Right atrium auricular region (tissue), 2 donors: ENCODE data around the gene DAGLA. TPM values are rescaled to one million over a fixed set of nuclear protein-coding genes. Genes with fewer than 3 reads are reported as not detected.

Experiments used
- DNase-seq: peaks from one replicate; pipeline ENCODE4 v3.0.0-alpha.2; 2019; ENCODE audit warnings: low spot score
- H3K27ac ChIP-seq, 2 donors: fragments of 200-600 bp; sonication (generic); 1 replicate in 1 of 2; 2 replicates in 1 of 2; pipeline ENCODE4 v1.5.1; 2016 to 2019
- H3K27me3 ChIP-seq, 2 donors: fragments of 200-600 bp; sonication (generic); one replicate each; pipeline versions ENCODE4 v1.5.1 to v1.6.0; 2017 to 2019
- H3K36me3 ChIP-seq: fragments of 200-600 bp; sonication (generic); one replicate; pipeline ENCODE4 v1.5.1; 2016
- H3K4me1 ChIP-seq, 2 donors: fragments of 200-600 bp; sonication (generic); one replicate each; pipeline versions ENCODE4 v1.5.1 to v1.6.0; 2017 to 2019
- H3K4me3 ChIP-seq, 2 donors: fragments of 200-600 bp; sonication (generic); 1 replicate in 1 of 2; 2 replicates in 1 of 2; pipeline ENCODE4 v1.5.1; 2017 to 2019; ENCODE audit warnings: mild to moderate bottlenecking in 1 of 2, moderate library complexity in 1 of 2
- H3K9me3 ChIP-seq, 2 donors: fragments of 200-600 bp; sonication (generic); one replicate each; pipeline ENCODE4 v1.5.1; 2019
- total RNA-seq, 2 donors: library from RNA; depleted of rRNA; stranded (reverse); fragments of >200 nt; gene quantifications; one replicate each; pipeline ENCODE4 v1.1.0, GENCODE V29; 2016
- TF ChIP-seq, protein P1 (sequence below), 2 donors: fragments of 200-600 bp; sonication (generic); IDR thresholded peaks; one replicate each; pipeline ENCODE4 v1.5.1; 2019; ENCODE audit warnings: antibody characterized with exemption in 2 of 2

Gene DAGLA
- total RNA-seq, 2 donors from 2014 or later: 3.9 to 5.7 TPM

DNA sequence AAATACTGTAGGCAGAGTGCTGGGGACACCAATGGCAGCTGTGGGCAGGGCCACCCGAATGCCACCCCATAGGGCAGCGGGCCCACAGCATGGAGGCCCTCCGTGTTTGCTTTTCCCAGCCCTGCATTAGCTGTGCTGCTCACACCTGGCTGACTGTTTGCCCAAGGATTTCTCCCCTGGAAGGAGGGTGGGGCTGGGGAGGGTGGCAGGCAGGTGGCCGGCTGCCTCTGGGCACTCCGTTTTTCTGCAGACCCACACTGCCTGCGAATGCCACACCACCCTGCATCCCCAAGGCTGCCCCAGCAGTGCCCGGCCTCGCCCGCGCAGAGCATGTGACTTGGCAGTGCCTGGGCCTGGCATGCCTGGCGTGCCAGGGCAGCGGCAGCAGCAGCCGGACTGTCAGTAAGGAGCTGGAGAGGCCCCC, 19.6 kb downstream of the DAGLA start:
- Histone ChIP-seq H3K4me1 (peaks cover 0 to 73% of the 10 kb centered on the region in 2 donors), H3K9me3 (no peaks in the 10 kb centered on the region), H3K4me3 (no peak overlapping the region), H3K36me3 (no peaks in the 10 kb centered on the region), H3K27me3 (no peaks in the 10 kb centered on the region), H3K27ac (peak overlapping the region; percentile 91 to 98)
- no peak for DNase-seq
- TF ChIP-seq, protein P1, sequence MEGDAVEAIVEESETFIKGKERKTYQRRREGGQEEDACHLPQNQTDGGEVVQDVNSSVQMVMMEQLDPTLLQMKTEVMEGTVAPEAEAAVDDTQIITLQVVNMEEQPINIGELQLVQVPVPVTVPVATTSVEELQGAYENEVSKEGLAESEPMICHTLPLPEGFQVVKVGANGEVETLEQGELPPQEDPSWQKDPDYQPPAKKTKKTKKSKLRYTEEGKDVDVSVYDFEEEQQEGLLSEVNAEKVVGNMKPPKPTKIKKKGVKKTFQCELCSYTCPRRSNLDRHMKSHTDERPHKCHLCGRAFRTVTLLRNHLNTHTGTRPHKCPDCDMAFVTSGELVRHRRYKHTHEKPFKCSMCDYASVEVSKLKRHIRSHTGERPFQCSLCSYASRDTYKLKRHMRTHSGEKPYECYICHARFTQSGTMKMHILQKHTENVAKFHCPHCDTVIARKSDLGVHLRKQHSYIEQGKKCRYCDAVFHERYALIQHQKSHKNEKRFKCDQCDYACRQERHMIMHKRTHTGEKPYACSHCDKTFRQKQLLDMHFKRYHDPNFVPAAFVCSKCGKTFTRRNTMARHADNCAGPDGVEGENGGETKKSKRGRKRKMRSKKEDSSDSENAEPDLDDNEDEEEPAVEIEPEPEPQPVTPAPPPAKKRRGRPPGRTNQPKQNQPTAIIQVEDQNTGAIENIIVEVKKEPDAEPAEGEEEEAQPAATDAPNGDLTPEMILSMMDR (IDR thresholded peaks at IDR 0.05): no peak

DNA sequence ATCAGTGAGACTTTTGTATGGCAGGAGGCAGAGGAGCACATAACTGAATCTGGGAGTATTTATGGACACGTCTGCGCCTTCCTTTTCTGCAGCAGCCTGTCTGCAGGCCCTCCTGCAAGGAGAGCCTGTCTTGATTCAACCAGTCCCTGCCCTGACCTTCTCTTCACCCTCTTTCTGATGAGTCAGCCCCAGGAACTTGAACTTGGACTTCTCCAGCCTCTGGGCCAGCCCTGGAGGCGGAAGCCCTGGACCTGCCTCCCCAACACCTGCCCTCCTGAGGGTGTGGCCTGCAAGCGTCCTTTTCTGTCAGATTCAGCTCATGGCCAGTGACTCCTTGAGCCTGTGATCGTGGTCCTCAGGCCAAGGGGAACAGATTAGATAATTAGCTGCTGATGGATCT, 20.0 kb downstream of the DAGLA start:
- Histone ChIP-seq H3K27ac (peak overlapping the region; percentile 91 to 98), H3K4me3 (no peak overlapping the region), H3K9me3 (no peaks in the 10 kb centered on the region), H3K36me3 (no peaks in the 10 kb centered on the region), H3K27me3 (no peaks in the 10 kb centered on the region), H3K4me1 (peaks cover 0 to 68% of the 10 kb centered on the region in 2 donors)
- TF ChIP-seq, protein P1 (IDR thresholded peaks at IDR 0.05): no peak
- DNase-seq: no peak

DNA sequence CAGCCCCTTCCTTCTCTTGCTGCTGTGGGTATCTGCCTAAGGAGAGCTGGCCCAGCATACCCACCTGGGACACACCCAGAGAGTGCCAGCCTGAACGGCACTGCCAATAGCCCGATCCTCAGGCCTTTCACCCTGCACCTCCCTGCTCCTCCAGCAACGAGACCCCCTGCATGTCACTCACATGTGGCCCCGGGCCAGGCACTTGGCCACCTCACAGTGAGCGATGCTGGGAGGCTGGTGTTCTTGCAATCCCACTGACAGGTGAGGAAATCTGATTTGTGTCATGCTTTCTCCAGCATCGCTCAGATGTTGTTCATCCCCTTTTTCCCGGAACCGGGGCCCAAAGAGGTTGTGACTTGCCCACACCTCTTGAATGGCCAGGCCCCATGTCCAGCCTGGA, 20.5 kb downstream of the DAGLA start:
- Histone ChIP-seq H3K27me3 (no peaks in the 10 kb centered on the region), H3K27ac (peak overlapping the region; percentile 91 to 98), H3K4me1 (peaks cover 0 to 63% of the 10 kb centered on the region in 2 donors), H3K4me3 (no peak overlapping the region), H3K36me3 (no peaks in the 10 kb centered on the region), H3K9me3 (no peaks in the 10 kb centered on the region)
- no peak for DNase-seq
- TF ChIP-seq, protein P1 (IDR thresholded peaks at IDR 0.05): no peak

DNA sequence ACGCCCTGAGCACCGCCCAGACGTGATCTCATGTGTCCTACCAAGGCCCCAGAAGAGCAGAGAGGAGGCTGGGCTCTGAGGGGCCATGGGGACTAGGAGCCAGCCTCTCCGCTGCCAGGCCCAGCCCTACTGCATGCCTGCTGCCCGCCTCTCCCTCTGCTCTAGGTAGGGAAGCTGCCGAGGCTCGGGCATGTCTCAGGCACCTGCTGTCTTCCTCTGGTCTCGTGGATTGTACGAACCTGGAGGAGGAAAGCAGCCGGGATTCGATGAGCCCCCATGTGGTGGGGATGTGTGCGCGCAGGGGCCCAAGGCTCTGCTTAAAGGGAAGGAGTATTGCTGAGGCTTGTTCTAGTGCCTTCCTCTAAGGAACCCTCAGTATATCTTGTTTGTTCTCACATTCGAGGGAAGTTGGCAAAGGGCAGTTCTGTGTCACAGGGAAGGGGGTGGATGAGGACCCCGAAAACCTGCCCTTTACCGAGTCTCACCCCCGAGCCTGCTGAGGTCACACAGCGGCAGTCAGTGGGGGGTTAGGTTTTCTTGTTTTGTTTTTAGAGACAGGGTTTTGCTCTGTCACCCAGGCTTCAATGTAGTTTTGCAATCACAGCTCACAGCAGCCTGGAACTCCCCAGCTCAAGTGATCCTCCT, 21.2 kb downstream of the DAGLA start:
- TF ChIP-seq, protein P1 (IDR thresholded peaks at IDR 0.05): peak in 1 of 2 donors; percentile 42
- Histone ChIP-seq H3K27me3 (no peaks in the 10 kb centered on the region), H3K4me3 (no peak overlapping the region), H3K4me1 (peaks cover 0 to 59% of the 10 kb centered on the region in 2 donors), H3K9me3 (no peaks in the 10 kb centered on the region), H3K27ac (peak overlapping the region; percentile 91 to 98), H3K36me3 (no peaks in the 10 kb centered on the region)
- no peak for DNase-seq

DNA sequence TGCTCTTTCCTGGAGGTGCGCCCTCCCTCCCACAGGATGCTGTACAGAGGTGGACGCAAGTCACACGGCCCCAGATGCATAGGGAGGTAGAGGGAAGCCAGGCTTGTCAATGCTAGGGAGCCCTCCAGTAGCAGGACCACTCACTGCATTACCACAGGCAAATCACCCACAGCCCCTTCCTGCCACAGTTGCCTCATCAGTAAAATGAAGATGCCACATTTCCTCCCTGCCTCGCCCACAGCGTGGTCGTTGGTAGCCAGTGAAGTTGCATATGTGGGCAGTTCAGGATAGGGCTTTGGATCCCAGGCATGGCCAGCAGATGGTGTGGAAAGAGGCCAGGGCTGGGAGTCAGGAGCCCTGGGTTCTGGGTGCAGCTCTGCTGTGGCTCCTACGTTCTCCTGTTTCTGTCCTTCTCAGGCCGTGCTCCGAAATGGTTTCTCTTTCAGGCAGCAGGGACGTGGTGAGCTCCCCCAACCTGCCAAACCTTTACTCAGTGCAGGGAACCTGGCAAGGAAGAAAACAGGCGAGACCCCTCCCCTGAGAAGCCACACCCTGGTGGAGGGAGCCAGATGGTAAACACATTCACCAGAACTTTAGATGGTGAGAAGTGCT, 22.6 kb downstream of the DAGLA start:
- Histone ChIP-seq H3K27ac (no peak overlapping the region), H3K36me3 (no peaks in the 10 kb centered on the region), H3K4me1 (peaks cover 0 to 53% of the 10 kb centered on the region in 2 donors), H3K4me3 (no peak overlapping the region), H3K27me3 (no peaks in the 10 kb centered on the region), H3K9me3 (no peaks in the 10 kb centered on the region)
- no peak for DNase-seq
- TF ChIP-seq, protein P1 (IDR thresholded peaks at IDR 0.05): no peak
